Glomerular visceral epithelial cell (primary cell): Measurements from ENCODE around the gene KMT2A.
A peak's percentile ranks its signal among the peaks of the same experiment; 100 is the strongest.
"Not testable (repeated sequence)": the region's sequence is repeated elsewhere in the genome, so short reads cannot be mapped to it uniquely, and the experiment has no call there.

Source experiments
- DNase-seq: peaks from one replicate; pipeline ENCODE4 v3.0.0-alpha.2; 2016; ENCODE audit errors: extremely low spot score

KMT2A gene

GRCh38 chr11:118434553-118435289 is 1.6 kb upstream of the KMT2A start:
- peak; percentile 23 for DNase-seq

- peak; percentile 58 for DNase-seq
Measured at GRCh38 chr11:118435290-118435892, 901 bp upstream of the KMT2A start.

- peak; percentile 31 for DNase-seq
Measured at GRCh38 chr11:118436639-118437207, 431 bp downstream of the KMT2A start.

- DNase-seq: peak; percentile 50
Measured at GRCh38 chr11:118437208-118438125, 1.2 kb downstream of the KMT2A start.

- peak; percentile 68 for DNase-seq
Measured at GRCh38 chr11:118438314-118438931, 2.1 kb downstream of the KMT2A start.

- DNase-seq: no peak
Measured at GRCh38 chr11:118439646-118440045, 3.4 kb downstream of the KMT2A start.

- no peak for DNase-seq
Measured at GRCh38 chr11:118441770-118442275, 5.5 kb downstream of the KMT2A start.

- DNase-seq: no peak
Measured at GRCh38 chr11:118442301-118442700, 6.0 kb downstream of the KMT2A start.

- no peak for DNase-seq
Measured at GRCh38 chr11:118442908-118443589, 6.8 kb downstream of the KMT2A start.

- no peak for DNase-seq
Measured at GRCh38 chr11:118443590-118444218, 7.4 kb downstream of the KMT2A start.

- DNase-seq: no peak
Measured at GRCh38 chr11:118447423-118447822, 11.1 kb downstream of the KMT2A start.

GRCh38 chr11:118448294-118448693 is 12.0 kb downstream of the KMT2A start:
- no peak for DNase-seq

GRCh38 chr11:118449316-118449918 is 13.1 kb downstream of the KMT2A start:
- no peak for DNase-seq

- DNase-seq: no peak
Measured at GRCh38 chr11:118450451-118450850, 14.2 kb downstream of the KMT2A start.

GRCh38 chr11:118462178-118462577 is 25.9 kb downstream of the KMT2A start:
- no peak for DNase-seq

- not testable (repeated sequence) for DNase-seq
Measured at GRCh38 chr11:118468968-118469367, 32.7 kb downstream of the KMT2A start.

GRCh38 chr11:118471030-118471429 is 34.7 kb downstream of the KMT2A start:
- DNase-seq: no peak

- no peak for DNase-seq
Measured at GRCh38 chr11:118473537-118473936, 37.2 kb downstream of the KMT2A start.

- DNase-seq: no peak
Measured at GRCh38 chr11:118476676-118477075, 40.4 kb downstream of the KMT2A start.

- DNase-seq: not testable (repeated sequence)
Measured at GRCh38 chr11:118481238-118481637, 44.9 kb downstream of the KMT2A start.
